ENCODE data around the gene JARID2.

Gene JARID2

DNA sequence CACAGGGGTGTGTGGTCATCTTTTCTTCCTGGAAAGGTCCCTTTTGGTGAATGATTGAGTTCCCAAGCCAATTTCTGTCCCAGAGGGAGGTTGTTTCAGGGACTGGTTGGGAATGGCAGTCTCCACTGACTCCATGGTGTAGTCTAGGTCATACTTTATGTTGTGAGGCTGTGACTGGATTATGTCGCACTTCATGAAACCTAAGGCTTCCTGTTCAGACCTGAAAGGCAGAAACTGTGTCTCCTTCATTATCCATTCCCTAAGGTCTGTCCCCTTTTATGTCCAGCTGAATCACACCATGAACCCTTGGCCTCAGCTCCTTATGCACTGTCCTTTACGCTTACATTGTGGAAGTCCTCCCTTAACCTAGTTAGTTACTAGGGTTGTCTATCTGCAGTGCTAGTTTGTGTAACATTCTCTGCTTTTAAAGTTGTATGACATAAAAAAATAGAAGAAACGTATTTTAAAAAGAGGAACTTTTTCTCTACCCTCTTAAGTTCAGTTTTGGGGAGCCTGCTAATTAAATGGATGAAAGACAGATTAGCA, 191.3 kb downstream of the JARID2 start (continued):
- TF ChIP-seq, protein P1, sequence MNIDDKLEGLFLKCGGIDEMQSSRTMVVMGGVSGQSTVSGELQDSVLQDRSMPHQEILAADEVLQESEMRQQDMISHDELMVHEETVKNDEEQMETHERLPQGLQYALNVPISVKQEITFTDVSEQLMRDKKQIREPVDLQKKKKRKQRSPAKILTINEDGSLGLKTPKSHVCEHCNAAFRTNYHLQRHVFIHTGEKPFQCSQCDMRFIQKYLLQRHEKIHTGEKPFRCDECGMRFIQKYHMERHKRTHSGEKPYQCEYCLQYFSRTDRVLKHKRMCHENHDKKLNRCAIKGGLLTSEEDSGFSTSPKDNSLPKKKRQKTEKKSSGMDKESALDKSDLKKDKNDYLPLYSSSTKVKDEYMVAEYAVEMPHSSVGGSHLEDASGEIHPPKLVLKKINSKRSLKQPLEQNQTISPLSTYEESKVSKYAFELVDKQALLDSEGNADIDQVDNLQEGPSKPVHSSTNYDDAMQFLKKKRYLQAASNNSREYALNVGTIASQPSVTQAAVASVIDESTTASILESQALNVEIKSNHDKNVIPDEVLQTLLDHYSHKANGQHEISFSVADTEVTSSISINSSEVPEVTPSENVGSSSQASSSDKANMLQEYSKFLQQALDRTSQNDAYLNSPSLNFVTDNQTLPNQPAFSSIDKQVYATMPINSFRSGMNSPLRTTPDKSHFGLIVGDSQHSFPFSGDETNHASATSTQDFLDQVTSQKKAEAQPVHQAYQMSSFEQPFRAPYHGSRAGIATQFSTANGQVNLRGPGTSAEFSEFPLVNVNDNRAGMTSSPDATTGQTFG (tag by site-specific recombination; IDR thresholded peaks at IDR 0.05; ENCODE audit: borderline replicate concordance), result no peak
- TF ChIP-seq ZNF658 (tag by site-specific recombination; IDR thresholded peaks at IDR 0.05), result no peak
- TF ChIP-seq GLIS1 (tag by site-specific recombination; IDR thresholded peaks at IDR 0.05), result no peak
- TF ChIP-seq, protein P2, sequence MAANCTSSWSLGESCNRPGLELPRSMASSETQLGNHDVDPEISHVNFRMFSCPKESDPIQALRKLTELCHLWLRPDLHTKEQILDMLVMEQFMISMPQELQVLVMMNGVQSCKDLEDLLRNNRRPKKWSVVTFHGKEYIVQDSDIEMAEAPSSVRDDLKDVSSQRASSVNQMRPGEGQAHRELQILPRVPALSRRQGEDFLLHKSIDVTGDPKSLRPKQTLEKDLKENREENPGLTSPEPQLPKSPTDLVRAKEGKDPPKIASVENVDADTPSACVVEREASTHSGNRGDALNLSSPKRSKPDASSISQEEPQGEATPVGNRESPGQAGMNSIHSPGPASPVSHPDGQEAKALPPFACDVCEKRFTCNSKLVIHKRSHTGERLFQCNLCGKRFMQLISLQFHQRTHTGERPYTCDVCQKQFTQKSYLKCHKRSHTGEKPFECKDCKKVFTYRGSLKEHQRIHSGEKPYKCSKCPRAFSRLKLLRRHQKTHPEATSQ (tag by site-specific recombination; IDR thresholded peaks at IDR 0.05), result no peak
- TF ChIP-seq GLI2 (tag by site-specific recombination; IDR thresholded peaks at IDR 0.05; ENCODE audit: borderline replicate concordance, low read depth), result no peak

DNA sequence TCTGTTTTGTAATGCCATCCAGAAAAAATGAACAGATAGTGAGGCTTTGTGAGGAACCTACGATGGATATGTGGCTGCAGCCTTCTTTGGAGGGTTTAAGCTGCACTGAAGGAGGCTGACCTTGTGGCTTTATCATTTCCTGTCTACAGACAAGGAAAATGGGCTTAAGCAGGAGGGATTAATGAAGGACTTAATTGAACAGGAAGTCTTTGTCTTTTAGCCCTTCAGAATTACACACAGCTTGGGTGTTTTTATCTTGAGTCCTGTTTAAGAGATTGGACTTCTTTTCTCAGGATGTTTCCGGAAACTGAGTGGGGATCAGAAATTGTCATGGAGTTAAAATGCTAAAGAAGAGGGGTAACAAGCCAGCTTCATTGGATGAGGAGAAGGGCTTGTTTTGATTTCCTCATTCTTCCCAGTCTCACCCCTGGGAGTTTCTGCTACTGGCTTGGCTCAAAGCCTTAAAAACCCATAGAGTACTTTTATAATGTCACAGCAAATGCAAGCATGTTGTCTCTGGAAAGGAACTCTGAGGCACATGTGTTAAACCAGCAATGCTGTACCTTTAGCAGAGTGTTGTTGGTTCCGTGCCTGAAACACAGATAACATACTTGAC, 193.6 kb downstream of the JARID2 start:
- ChIA-PET POLR2A (interaction anchor here (0.6 to 1.5 kb wide), 3 partner anchors 17 to 939 kb away, joined by 3 to 4 read pairs (median 3); no protein-coding TSS in a partner anchor), CTCF (interaction anchor here (0.5 to 0.9 kb wide), 3 partner anchors 24 to 992 kb away, joined by 3 read pairs; no protein-coding TSS in a partner anchor)

DNA sequence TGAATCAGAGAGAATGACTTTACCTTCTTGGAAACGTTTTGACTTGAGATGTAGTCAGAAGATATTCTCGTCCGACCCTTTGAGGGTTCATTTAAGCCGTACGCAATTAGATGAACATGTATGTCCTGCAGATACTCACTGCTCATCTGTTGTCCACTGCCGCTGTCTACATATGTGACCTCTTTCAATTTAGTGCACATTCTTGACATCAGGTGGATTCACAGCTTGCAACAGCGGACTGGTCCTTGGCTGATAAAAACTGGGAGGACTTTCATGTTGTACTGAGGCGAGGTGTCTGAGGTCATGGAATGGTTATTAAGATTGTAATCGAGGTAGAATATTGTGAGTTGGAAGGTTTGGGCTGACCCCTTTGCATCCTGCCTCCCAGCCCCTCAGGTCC, 194.2 kb downstream of the JARID2 start:
- ChIA-PET CTCF (interaction anchor here (0.6 to 4.9 kb wide), 16 partner anchors 8 to 629 kb away, joined by 3 to 30 read pairs (median 8); no protein-coding TSS in a partner anchor), POLR2A (interaction anchor here (1.5 kb wide), 1 partner anchor 16 kb away, joined by 4 read pairs; no protein-coding TSS in a partner anchor)
- TF ChIP-seq ZNF658 (tag by site-specific recombination; IDR thresholded peaks at IDR 0.05) (no peak), MYNN (tag by site-specific recombination; IDR thresholded peaks at IDR 0.05; ENCODE audit: borderline replicate concordance) (no peak), ZNF133 (tag by site-specific recombination; IDR thresholded peaks at IDR 0.05) (no peak), ZNF341 (tag by site-specific recombination; IDR thresholded peaks at IDR 0.05; ENCODE audit: low read depth) (no peak), ZSCAN23 (tag by site-specific recombination; IDR thresholded peaks at IDR 0.05) (no peak), ZNF157 (tag by site-specific recombination; IDR thresholded peaks at IDR 0.05) (no peak), ZNF529 (tag by site-specific recombination; IDR thresholded peaks at IDR 0.05; ENCODE audit: insufficient replicate concordance) (no peak)
- TF ChIP-seq, protein P3, sequence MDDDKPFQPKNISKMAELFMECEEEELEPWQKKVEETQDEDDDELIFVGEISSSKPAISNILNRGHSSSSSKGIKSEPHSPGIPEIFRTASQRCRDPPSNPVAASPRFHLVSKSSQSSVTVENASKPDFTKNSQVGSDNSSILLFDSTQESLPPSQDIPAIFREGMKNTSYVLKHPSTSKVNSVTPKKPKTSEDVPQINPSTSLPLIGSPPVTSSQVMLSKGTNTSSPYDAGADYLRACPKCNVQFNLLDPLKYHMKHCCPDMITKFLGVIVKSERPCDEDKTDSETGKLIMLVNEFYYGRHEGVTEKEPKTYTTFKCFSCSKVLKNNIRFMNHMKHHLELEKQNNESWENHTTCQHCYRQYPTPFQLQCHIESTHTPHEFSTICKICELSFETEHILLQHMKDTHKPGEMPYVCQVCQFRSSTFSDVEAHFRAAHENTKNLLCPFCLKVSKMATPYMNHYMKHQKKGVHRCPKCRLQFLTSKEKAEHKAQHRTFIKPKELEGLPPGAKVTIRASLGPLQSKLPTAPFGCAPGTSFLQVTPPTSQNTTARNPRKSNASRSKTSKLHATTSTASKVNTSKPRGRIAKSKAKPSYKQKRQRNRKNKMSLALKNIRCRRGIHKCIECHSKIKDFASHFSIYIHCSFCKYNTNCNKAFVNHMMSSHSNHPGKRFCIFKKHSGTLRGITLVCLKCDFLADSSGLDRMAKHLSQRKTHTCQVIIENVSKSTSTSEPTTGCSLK (tag by site-specific recombination; IDR thresholded peaks at IDR 0.05), result no peak
- H3K9me3 ChIP-seq (ENCODE audit: control insufficient read depth, insufficient read depth, low read depth, low read length), result no peaks in the 10 kb centered on the region
- H3K4me1 ChIP-seq (ENCODE audit: control insufficient read depth, insufficient read depth, low read length), result peaks cover 35% of the 10 kb centered on the region
- H3K4me3 ChIP-seq (ENCODE audit: low read depth, low read length), result no peak overlapping the region
- no peak overlapping the region for H3K27ac ChIP-seq (ENCODE audit: extremely low read depth, low read depth, low read length)
- no peaks in the 10 kb centered on the region for H3K36me3 ChIP-seq (ENCODE audit: control insufficient read depth in 2 of 2, insufficient read depth in 1 of 2, low read length in 2 of 2)

More for the DNA sequence above, 193.6 kb downstream of the JARID2 start:
- H3K27ac ChIP-seq (ENCODE audit: extremely low read depth, low read depth, low read length), result no peak overlapping the region
- no peak overlapping the region for H3K4me3 ChIP-seq (ENCODE audit: low read depth, low read length)
- peaks cover 30% of the 10 kb centered on the region for H3K4me1 ChIP-seq (ENCODE audit: control insufficient read depth, insufficient read depth, low read length)
- H3K36me3 ChIP-seq (ENCODE audit: control insufficient read depth in 2 of 2, insufficient read depth in 1 of 2, low read length in 2 of 2), result no peaks in the 10 kb centered on the region
- 0 out of 2 replicates have a peak, but pooled peaks have one; percentile 55 for TF ChIP-seq OSR2 (tag by site-specific recombination; IDR thresholded peaks at IDR 0.05)
- TF ChIP-seq, protein P4, sequence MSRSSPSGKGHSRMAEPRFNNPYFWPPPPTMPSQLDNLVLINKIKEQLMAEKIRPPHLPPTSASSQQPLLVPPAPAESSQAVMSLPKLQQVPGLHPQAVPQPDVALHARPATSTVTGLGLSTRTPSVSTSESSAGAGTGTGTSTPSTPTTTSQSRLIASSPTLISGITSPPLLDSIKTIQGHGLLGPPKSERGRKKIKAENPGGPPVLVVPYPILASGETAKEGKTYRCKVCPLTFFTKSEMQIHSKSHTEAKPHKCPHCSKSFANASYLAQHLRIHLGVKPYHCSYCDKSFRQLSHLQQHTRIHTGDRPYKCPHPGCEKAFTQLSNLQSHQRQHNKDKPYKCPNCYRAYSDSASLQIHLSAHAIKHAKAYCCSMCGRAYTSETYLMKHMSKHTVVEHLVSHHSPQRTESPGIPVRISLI (tag by site-specific recombination; IDR thresholded peaks at IDR 0.05), result no peak
- no peaks in the 10 kb centered on the region for H3K9me3 ChIP-seq (ENCODE audit: control insufficient read depth, insufficient read depth, low read depth, low read length)
